GM23338 (cell line): ENCODE measurements around the gene SLC6A11. TPM values are rescaled to one million over a fixed set of nuclear protein-coding genes. Genes with fewer than 3 reads are reported as not detected.

Experiments used
- ATAC-seq: fragments of 200-7000 bp; cut with Tn5 transposase; 3 replicates; pipeline ENCODE4 v1.9.1; 2020
- DNase-seq: peaks from one replicate; pipeline ENCODE4 v3.0.0-alpha.2; 2015; ENCODE audit warnings: low spot score
- H2AFZ ChIP-seq: fragments of 200-600 bp; sonication (generic); 2 replicates; pipeline ENCODE4 v1.8.0; 2016; ENCODE audit warnings: antibody characterized with exemption, mild to moderate bottlenecking, moderate library complexity
- H3F3A ChIP-seq: fragments of 200-600 bp; sonication (generic); replicated peaks from 2 replicates; pipeline ENCODE4 v1.8.0; 2017; ENCODE audit warnings: antibody characterized with exemption, mixed run types, low read depth
- H3K27ac ChIP-seq: fragments of 200-600 bp; sonication (generic); 2 replicates; pipeline ENCODE4 v1.6.1; 2016; ENCODE audit warnings: low read depth
- H3K27me3 ChIP-seq: fragments of 200-600 bp; sonication (generic); 2 replicates; pipeline ENCODE4 v1.8.0; 2016; ENCODE audit warnings: mild to moderate bottlenecking, mixed run types, moderate library complexity; ENCODE audit not compliant: insufficient read depth
- H3K36me3 ChIP-seq: fragments of 200-600 bp; sonication (generic); 2 replicates; pipeline ENCODE4 v1.8.0; 2016; ENCODE audit warnings: mild to moderate bottlenecking; ENCODE audit not compliant: insufficient read depth
- H3K4me1 ChIP-seq: fragments of 200-600 bp; sonication (generic); 2 replicates; pipeline ENCODE4 v1.8.0; 2016; ENCODE audit warnings: mild to moderate bottlenecking, moderate library complexity; ENCODE audit not compliant: insufficient read depth
- H3K4me2 ChIP-seq: fragments of 200-600 bp; sonication (generic); 2 replicates; pipeline ENCODE4 v1.7.1; 2017; ENCODE audit warnings: mixed run types
- H3K4me3 ChIP-seq: fragments of 200-600 bp; sonication (generic); 2 replicates; pipeline ENCODE4 v1.6.1; 2016; ENCODE audit warnings: mixed run types
- H3K79me2 ChIP-seq: fragments of 200-600 bp; sonication (generic); replicated peaks from 2 replicates; pipeline ENCODE4 v1.8.0; 2017; ENCODE audit warnings: mild to moderate bottlenecking; ENCODE audit not compliant: insufficient read depth
- H3K9me2 ChIP-seq: fragments of 200-600 bp; sonication (generic); 2 replicates; pipeline ENCODE4 v1.8.0; 2017; ENCODE audit not compliant: insufficient read depth
- H4K20me1 ChIP-seq: fragments of 200-600 bp; sonication (generic); replicated peaks from 2 replicates; pipeline ENCODE4 v1.8.0; 2017; ENCODE audit warnings: mild to moderate bottlenecking; ENCODE audit not compliant: insufficient read depth
- H3K27ac Mint-ChIP-seq: 2 replicates; pipeline ENCODE4 v1.8.0; 2020; ENCODE audit warnings: inconsistent platforms, mild to moderate bottlenecking, moderate library complexity, mixed read lengths
- H3K27me3 Mint-ChIP-seq: 3 replicates; pipeline ENCODE4 v1.8.0; 2022; ENCODE audit warnings: low read depth, mild to moderate bottlenecking, moderate library complexity, mixed read lengths, inconsistent platforms; ENCODE audit not compliant: insufficient read depth, poor library complexity
- H3K36me3 Mint-ChIP-seq: 3 replicates; pipeline ENCODE4 v1.8.0; 2021; ENCODE audit warnings: low read depth, mild to moderate bottlenecking, inconsistent platforms, moderate library complexity, mixed read lengths
- H3K4me1 Mint-ChIP-seq: 3 replicates; pipeline ENCODE4 v1.8.0; 2020; ENCODE audit warnings: mild to moderate bottlenecking, inconsistent platforms, mixed read lengths
- H3K4me3 Mint-ChIP-seq: 3 replicates; pipeline ENCODE4 v1.8.0; 2021; ENCODE audit warnings: moderate library complexity, mild to moderate bottlenecking, inconsistent platforms, mixed read lengths
- H3K9me3 Mint-ChIP-seq: 3 replicates; pipeline ENCODE4 v1.8.0; 2020; ENCODE audit warnings: moderate library complexity, mild to moderate bottlenecking, inconsistent platforms, mixed read lengths
- CREB1 ChIP-seq: fragments of 250-450 bp; sonication (Bioruptor Pico); IDR thresholded peaks from 2 replicates; pipeline ENCODE4 v1.5.0; 2020; ENCODE audit warnings: low read depth, mild to moderate bottlenecking, moderate library complexity
- ETS1 ChIP-seq: IDR thresholded peaks from 2 replicates; pipeline ENCODE4 v1.6.1; 2016; ENCODE audit warnings: antibody characterized with exemption
- EZH2 ChIP-seq: fragments of 200-600 bp; sonication (generic); IDR thresholded peaks from one replicate; pipeline ENCODE4 v1.8.0; 2017; ENCODE audit warnings: antibody characterized with exemption, mild to moderate bottlenecking, low read depth; ENCODE audit not compliant: unreplicated experiment
- POLR2AphosphoS5 ChIP-seq: IDR thresholded peaks from 2 replicates; pipeline ENCODE4 v1.6.1; 2016; ENCODE audit warnings: antibody characterized with exemption, low read depth
- STAT1 ChIP-seq: IDR thresholded peaks from one replicate; pipeline ENCODE4 v1.6.1; 2016; ENCODE audit warnings: antibody characterized with exemption; ENCODE audit not compliant: unreplicated experiment
- ZNF114 ChIP-seq: fragments of 250-450 bp; sonication (Bioruptor Pico); IDR thresholded peaks from 2 replicates; pipeline ENCODE4 v1.5.0; 2020; ENCODE audit warnings: mild to moderate bottlenecking, moderate library complexity
- polyA plus RNA-seq: library from polyadenylated mRNA; unstranded; fragments of >200 nt; fragmentation: Nextera tagmentation; extraction: Ambion mirVana; gene quantifications from 2 replicates; pipeline ENCODE4 v1.2.1, GENCODE V29; 2016
- total RNA-seq: library from RNA; depleted of rRNA; stranded (reverse); fragments of >200 nt; shearing (Covaris generic); gene quantifications from 2 replicates; pipeline ENCODE4 v1.2.3, GENCODE V29; 2014
- TF ChIP-seq, protein P1 (sequence below): fragments of 250-450 bp; sonication (Bioruptor Pico); IDR thresholded peaks from 2 replicates; pipeline ENCODE4 v1.5.0; 2020; ENCODE audit warnings: mild to moderate bottlenecking, moderate library complexity

SLC6A11 gene
- total and polyA plus RNA-seq, 2 experiments from 2014 or later = 0.47 to 1.1 TPM

- Mint-ChIP-seq H3K4me3 (no peak overlapping the region), H3K27me3 (no peaks in the 10 kb centered on the region), H3K4me1 (no peaks in the 10 kb centered on the region), H3K9me3 (no peaks in the 10 kb centered on the region), H3K36me3 (no peaks in the 10 kb centered on the region), H3K27ac (no peak overlapping the region)
- Histone ChIP-seq H3K27ac (no peak overlapping the region), H3K9me2 (no peaks in the 10 kb centered on the region), H3K79me2 (no peaks in the 10 kb centered on the region), H3F3A (no peaks in the 10 kb centered on the region), H4K20me1 (no peaks in the 10 kb centered on the region), H3K27me3 (no peaks in the 10 kb centered on the region), H2AFZ (no peak overlapping the region), H3K36me3 (no peaks in the 10 kb centered on the region), H3K4me1 (no peaks in the 10 kb centered on the region; the same call in 1 of the 2 replicates), H3K4me2 (no peak overlapping the region), H3K4me3 (no peak overlapping the region)
- no peak for DNase-seq
- ATAC-seq = no peak
- TF ChIP-seq ZNF114 (CRISPR knock-in tag) = no peak
- TF ChIP-seq EZH2 = no peak
- TF ChIP-seq STAT1 = no peak
- TF ChIP-seq POLR2AphosphoS5 = no peak
- TF ChIP-seq, protein P1, sequence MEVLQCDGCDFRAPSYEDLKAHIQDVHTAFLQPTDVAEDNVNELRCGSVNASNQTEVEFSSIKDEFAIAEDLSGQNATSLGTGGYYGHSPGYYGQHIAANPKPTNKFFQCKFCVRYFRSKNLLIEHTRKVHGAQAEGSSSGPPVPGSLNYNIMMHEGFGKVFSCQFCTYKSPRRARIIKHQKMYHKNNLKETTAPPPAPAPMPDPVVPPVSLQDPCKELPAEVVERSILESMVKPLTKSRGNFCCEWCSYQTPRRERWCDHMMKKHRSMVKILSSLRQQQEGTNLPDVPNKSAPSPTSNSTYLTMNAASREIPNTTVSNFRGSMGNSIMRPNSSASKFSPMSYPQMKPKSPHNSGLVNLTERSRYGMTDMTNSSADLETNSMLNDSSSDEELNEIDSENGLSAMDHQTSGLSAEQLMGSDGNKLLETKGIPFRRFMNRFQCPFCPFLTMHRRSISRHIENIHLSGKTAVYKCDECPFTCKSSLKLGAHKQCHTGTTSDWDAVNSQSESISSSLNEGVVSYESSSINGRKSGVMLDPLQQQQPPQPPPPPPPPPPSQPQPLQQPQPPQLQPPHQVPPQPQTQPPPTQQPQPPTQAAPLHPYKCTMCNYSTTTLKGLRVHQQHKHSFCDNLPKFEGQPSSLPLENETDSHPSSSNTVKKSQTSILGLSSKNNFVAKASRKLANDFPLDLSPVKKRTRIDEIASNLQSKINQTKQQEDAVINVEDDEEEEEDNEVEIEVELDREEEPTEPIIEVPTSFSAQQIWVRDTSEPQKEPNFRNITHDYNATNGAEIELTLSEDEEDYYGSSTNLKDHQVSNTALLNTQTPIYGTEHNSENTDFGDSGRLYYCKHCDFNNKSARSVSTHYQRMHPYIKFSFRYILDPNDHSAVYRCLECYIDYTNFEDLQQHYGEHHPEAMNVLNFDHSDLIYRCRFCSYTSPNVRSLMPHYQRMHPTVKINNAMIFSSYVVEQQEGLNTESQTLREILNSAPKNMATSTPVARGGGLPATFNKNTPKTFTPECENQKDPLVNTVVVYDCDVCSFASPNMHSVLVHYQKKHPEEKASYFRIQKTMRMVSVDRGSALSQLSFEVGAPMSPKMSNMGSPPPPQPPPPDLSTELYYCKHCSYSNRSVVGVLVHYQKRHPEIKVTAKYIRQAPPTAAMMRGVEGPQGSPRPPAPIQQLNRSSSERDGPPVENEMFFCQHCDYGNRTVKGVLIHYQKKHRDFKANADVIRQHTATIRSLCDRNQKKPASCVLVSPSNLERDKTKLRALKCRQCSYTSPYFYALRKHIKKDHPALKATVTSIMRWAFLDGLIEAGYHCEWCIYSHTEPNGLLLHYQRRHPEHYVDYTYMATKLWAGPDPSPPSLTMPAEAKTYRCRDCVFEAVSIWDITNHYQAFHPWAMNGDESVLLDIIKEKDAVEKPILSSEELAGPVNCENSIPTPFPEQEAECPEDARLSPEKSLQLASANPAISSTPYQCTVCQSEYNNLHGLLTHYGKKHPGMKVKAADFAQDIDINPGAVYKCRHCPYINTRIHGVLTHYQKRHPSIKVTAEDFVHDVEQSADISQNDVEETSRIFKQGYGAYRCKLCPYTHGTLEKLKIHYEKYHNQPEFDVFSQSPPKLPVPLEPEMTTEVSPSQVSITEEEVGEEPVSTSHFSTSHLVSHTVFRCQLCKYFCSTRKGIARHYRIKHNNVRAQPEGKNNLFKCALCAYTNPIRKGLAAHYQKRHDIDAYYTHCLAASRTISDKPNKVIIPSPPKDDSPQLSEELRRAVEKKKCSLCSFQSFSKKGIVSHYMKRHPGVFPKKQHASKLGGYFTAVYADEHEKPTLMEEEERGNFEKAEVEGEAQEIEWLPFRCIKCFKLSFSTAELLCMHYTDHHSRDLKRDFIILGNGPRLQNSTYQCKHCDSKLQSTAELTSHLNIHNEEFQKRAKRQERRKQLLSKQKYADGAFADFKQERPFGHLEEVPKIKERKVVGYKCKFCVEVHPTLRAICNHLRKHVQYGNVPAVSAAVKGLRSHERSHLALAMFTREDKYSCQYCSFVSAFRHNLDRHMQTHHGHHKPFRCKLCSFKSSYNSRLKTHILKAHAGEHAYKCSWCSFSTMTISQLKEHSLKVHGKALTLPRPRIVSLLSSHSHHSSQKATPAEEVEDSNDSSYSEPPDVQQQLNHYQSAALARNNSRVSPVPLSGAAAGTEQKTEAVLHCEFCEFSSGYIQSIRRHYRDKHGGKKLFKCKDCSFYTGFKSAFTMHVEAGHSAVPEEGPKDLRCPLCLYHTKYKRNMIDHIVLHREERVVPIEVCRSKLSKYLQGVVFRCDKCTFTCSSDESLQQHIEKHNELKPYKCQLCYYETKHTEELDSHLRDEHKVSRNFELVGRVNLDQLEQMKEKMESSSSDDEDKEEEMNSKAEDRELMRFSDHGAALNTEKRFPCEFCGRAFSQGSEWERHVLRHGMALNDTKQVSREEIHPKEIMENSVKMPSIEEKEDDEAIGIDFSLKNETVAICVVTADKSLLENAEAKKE (CRISPR knock-in tag) = no peak
- TF ChIP-seq CREB1 (CRISPR knock-in tag) = no peak
- no peak for TF ChIP-seq ETS1
Measured at GRCh38 chr3:10845001-10845761, 29.2 kb downstream of the SLC6A11 start.
